Ascending aorta (tissue), 2 donors: ENCODE measurements around the gene CCL28. TPM values are rescaled to one million over a fixed set of nuclear protein-coding genes. Genes with fewer than 3 reads are reported as not detected.

ENCODE experiments used
- DNase-seq, 2 donors: peaks; one replicate each; pipeline ENCODE4 v3.0.0-alpha.2; 2019; ENCODE audit warnings: low spot score in 2 of 2
- H3K27ac ChIP-seq, 2 donors: fragments of 200-600 bp; sonication (generic); one replicate each; pipeline ENCODE4 v1.5.1; 2016 to 2017; ENCODE audit warnings: mild to moderate bottlenecking in 1 of 2
- H3K27me3 ChIP-seq: fragments of 200-600 bp; sonication (generic); one replicate; pipeline ENCODE4 v1.5.1; 2017
- H3K36me3 ChIP-seq, 2 donors: fragments of 200-600 bp; sonication (generic); one replicate each; pipeline ENCODE4 v1.5.1; 2016
- H3K4me1 ChIP-seq, 2 donors: fragments of 200-600 bp; sonication (generic); one replicate each; pipeline ENCODE4 v1.5.1; 2016 to 2017; ENCODE audit warnings: mild to moderate bottlenecking in 1 of 2
- H3K4me3 ChIP-seq, 2 donors: fragments of 200-600 bp; sonication (generic); one replicate each; pipeline ENCODE4 v1.5.1; 2016 to 2017; ENCODE audit warnings: mild to moderate bottlenecking in 1 of 2
- H3K9me3 ChIP-seq, 2 donors: fragments of 200-600 bp; sonication (generic); one replicate each; pipeline ENCODE4 v1.5.1; 2016
- CTCF ChIP-seq, 3 experiments: fragments of 200-600 bp in 2 of 3; fragments of 450-650 bp in 1 of 3; sonication (generic) in 2 of 3; IDR thresholded peaks; one replicate each; pipeline ENCODE4 v1.5.1; 2016 to 2019; ENCODE audit warnings: antibody characterized with exemption in 3 of 3, mild to moderate bottlenecking in 1 of 3, moderate library complexity in 1 of 3
- intact Hi-C: fragments of 100-400 bp; cut with DNase I; formaldehyde crosslinking; loops from one replicate; pipeline ENCODE4 v1.15.1; 2023
- total RNA-seq: library from RNA; depleted of rRNA; stranded (reverse); fragments of >200 nt; gene quantifications from one replicate; pipeline ENCODE4 v1.1.0, GENCODE V29; 2016

CCL28 gene
- total RNA-seq, 1 donor from 2014 or later = not detected

DNA sequence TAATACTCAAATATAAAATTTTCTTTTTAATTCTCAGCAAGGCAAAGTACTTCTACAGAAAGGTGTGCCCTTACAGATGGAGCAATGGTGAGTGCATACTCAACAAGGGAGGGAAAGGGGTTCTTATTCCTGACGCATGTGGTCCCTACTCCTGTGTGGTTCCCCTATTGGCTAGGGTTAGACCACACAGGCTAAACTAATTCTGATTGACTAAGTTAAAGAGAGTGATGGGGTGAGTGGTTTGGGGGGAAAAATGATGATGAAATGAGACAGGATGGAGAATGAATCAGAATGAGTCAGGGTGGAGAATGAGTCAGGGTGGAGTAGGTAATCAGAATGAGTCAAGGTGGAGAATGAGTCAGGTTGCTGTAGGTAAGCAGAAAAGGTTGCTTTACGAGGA lies 76.0 kb downstream of the CCL28 start:
- no peak for TF ChIP-seq CTCF (IDR thresholded peaks at IDR 0.05)
- no peaks in the 10 kb centered on the region for H3K27me3 ChIP-seq
- intact Hi-C loops = no loop called here
- no peak overlapping the region for H3K4me3 ChIP-seq
- H3K9me3 ChIP-seq = peaks cover 0 to 8% of the 10 kb centered on the region in 2 donors
- H3K4me1 ChIP-seq = no peaks in the 10 kb centered on the region
- no peak for DNase-seq
- no peak overlapping the region for H3K27ac ChIP-seq
- no peaks in the 10 kb centered on the region for H3K36me3 ChIP-seq

GRCh38 chr5:43335681-43336080 lies 76.5 kb downstream of the CCL28 start:
- no peak for DNase-seq
- H3K36me3 ChIP-seq = no peaks in the 10 kb centered on the region
- intact Hi-C loops = no loop called here
- H3K27me3 ChIP-seq = no peaks in the 10 kb centered on the region
- no peak for TF ChIP-seq CTCF (IDR thresholded peaks at IDR 0.05)
- H3K27ac ChIP-seq = no peak overlapping the region
- no peak overlapping the region for H3K4me3 ChIP-seq
- peaks cover 0 to 8% of the 10 kb centered on the region in 2 donors for H3K9me3 ChIP-seq
- no peaks in the 10 kb centered on the region for H3K4me1 ChIP-seq

GRCh38 chr5:43332401-43332800 lies 79.8 kb downstream of the CCL28 start:
- TF ChIP-seq CTCF (IDR thresholded peaks at IDR 0.05) = no peak
- intact Hi-C loops = no loop called here

More at GRCh38 chr5:43332401-43332800, 79.8 kb downstream of the CCL28 start:
- H3K27me3 ChIP-seq = no peaks in the 10 kb centered on the region
- H3K9me3 ChIP-seq = peaks cover 0 to 8% of the 10 kb centered on the region in 2 donors
- no peaks in the 10 kb centered on the region for H3K36me3 ChIP-seq
- no peak for DNase-seq
- no peaks in the 10 kb centered on the region for H3K4me1 ChIP-seq
- H3K4me3 ChIP-seq = no peak overlapping the region
- no peak overlapping the region for H3K27ac ChIP-seq

Other genes starting within 250 kb of the CCL28 start
- gene NIM1K, start 220.2 kb downstream of the CCL28 start, total RNA-seq = not detected
- gene HMGCS1, start 99.0 kb downstream of the CCL28 start, total RNA-seq = 36.5 TPM
- 3.7 TPM for gene TMEM267, start 71.5 kb upstream of the CCL28 start, total RNA-seq
- gene C5orf34, start 102.8 kb upstream of the CCL28 start, total RNA-seq = not detected
- 93.6 TPM for gene PAIP1, start 144.7 kb upstream of the CCL28 start, total RNA-seq
- gene NNT, start 190.8 kb upstream of the CCL28 start, total RNA-seq = 13.3 TPM